T-helper 1 cell treated with Interleukin-12 subunit alpha and Interleukin-12 subunit beta and Interleukin-4 antibody, amounts not matched to agents 30 μg/mL and 1 μg/mL, for 36 hours (primary cell): ENCODE measurements around the gene MYOM1.
A peak's percentile ranks its signal among the peaks of the same experiment; 100 is the strongest.
"Not testable (repeated sequence)": the region's sequence is repeated elsewhere in the genome, so short reads cannot be mapped to it uniquely, and the experiment has no call there.

Experiments
- H3K27ac Mint-ChIP-seq: one replicate; pipeline ENCODE4 v1.8.0; 2021; ENCODE audit warnings: mild to moderate bottlenecking, mixed read lengths
- H3K27me3 Mint-ChIP-seq: one replicate; pipeline ENCODE4 v1.8.0; 2021; ENCODE audit warnings: low read depth, mixed read lengths
- H3K36me3 Mint-ChIP-seq: one replicate; pipeline ENCODE4 v1.8.0; 2021; ENCODE audit warnings: low read depth, mixed read lengths
- H3K4me1 Mint-ChIP-seq: one replicate; pipeline ENCODE4 v1.8.0; 2021; ENCODE audit warnings: low read depth, mixed read lengths
- H3K4me3 Mint-ChIP-seq: one replicate; pipeline ENCODE4 v1.8.0; 2021; ENCODE audit warnings: mild to moderate bottlenecking, moderate library complexity, mixed read lengths
- H3K9me3 Mint-ChIP-seq: one replicate; pipeline ENCODE4 v1.8.0; 2021; ENCODE audit warnings: mixed read lengths

The MYOM1 gene

GRCh38 chr18:3079653-3080052 is 140.1 kb downstream of the MYOM1 start:
- H3K4me1 Mint-ChIP-seq: peaks cover 10% of the 10 kb centered on the region
- no peak overlapping the region for H3K27ac Mint-ChIP-seq
- H3K4me3 Mint-ChIP-seq: no peak overlapping the region
- no peaks in the 10 kb centered on the region for H3K27me3 Mint-ChIP-seq
- no peaks in the 10 kb centered on the region for H3K36me3 Mint-ChIP-seq
- no peaks in the 10 kb centered on the region for H3K9me3 Mint-ChIP-seq

- no peak overlapping the region for H3K27ac Mint-ChIP-seq
- H3K9me3 Mint-ChIP-seq: no peaks in the 10 kb centered on the region
- no peaks in the 10 kb centered on the region for H3K36me3 Mint-ChIP-seq
- H3K4me3 Mint-ChIP-seq: no peak overlapping the region
- H3K27me3 Mint-ChIP-seq: no peaks in the 10 kb centered on the region
- H3K4me1 Mint-ChIP-seq: peaks cover 18% of the 10 kb centered on the region
These were observed 144.3 kb downstream of the MYOM1 start for GRCh38 chr18:3075491-3075890.

- Mint-ChIP-seq H3K27me3 (no peaks in the 10 kb centered on the region), H3K9me3 (no peaks in the 10 kb centered on the region), H3K36me3 (no peaks in the 10 kb centered on the region), H3K27ac (no peak overlapping the region), H3K4me1 (peaks cover 28% of the 10 kb centered on the region), H3K4me3 (no peak overlapping the region)
These were observed 145.7 kb downstream of the MYOM1 start for GRCh38 chr18:3074087-3074486.

GRCh38 chr18:3073353-3073752 is 146.4 kb downstream of the MYOM1 start:
- not testable (repeated sequence) for H3K4me3 Mint-ChIP-seq, H3K27me3 Mint-ChIP-seq, H3K36me3 Mint-ChIP-seq, H3K27ac Mint-ChIP-seq, H3K9me3 Mint-ChIP-seq
- H3K4me1 Mint-ChIP-seq: peaks cover 31% of the 10 kb centered on the region

- H3K36me3 Mint-ChIP-seq: no peaks in the 10 kb centered on the region
- no peak overlapping the region for H3K27ac Mint-ChIP-seq
- no peak overlapping the region for H3K4me3 Mint-ChIP-seq
- H3K9me3 Mint-ChIP-seq: no peaks in the 10 kb centered on the region
- no peaks in the 10 kb centered on the region for H3K27me3 Mint-ChIP-seq
- H3K4me1 Mint-ChIP-seq: peaks cover 45% of the 10 kb centered on the region
These were observed 148.1 kb downstream of the MYOM1 start for GRCh38 chr18:3071676-3072075.

- no peaks in the 10 kb centered on the region for H3K36me3 Mint-ChIP-seq
- no peak overlapping the region for H3K4me3 Mint-ChIP-seq
- H3K4me1 Mint-ChIP-seq: peaks cover 37% of the 10 kb centered on the region
- no peaks in the 10 kb centered on the region for H3K9me3 Mint-ChIP-seq
- H3K27me3 Mint-ChIP-seq: no peaks in the 10 kb centered on the region
- H3K27ac Mint-ChIP-seq: no peak overlapping the region
These were observed 149.9 kb downstream of the MYOM1 start for GRCh38 chr18:3069671-3070433.

- no peaks in the 10 kb centered on the region for H3K9me3 Mint-ChIP-seq
- H3K4me3 Mint-ChIP-seq: peak overlapping the region; percentile 57
- H3K27ac Mint-ChIP-seq: peak overlapping the region; percentile 76
- H3K27me3 Mint-ChIP-seq: no peaks in the 10 kb centered on the region
- H3K4me1 Mint-ChIP-seq: peaks cover 39% of the 10 kb centered on the region
- no peaks in the 10 kb centered on the region for H3K36me3 Mint-ChIP-seq
These were observed 152.0 kb downstream of the MYOM1 start for GRCh38 chr18:3067722-3068121.

- H3K27me3 Mint-ChIP-seq: no peaks in the 10 kb centered on the region
- peaks cover 37% of the 10 kb centered on the region for H3K4me1 Mint-ChIP-seq
- H3K4me3 Mint-ChIP-seq: peak overlapping the region; percentile 57
- no peaks in the 10 kb centered on the region for H3K36me3 Mint-ChIP-seq
- peak overlapping the region; percentile 76 for H3K27ac Mint-ChIP-seq
- no peaks in the 10 kb centered on the region for H3K9me3 Mint-ChIP-seq
These were observed 152.6 kb downstream of the MYOM1 start for GRCh38 chr18:3067165-3067661.

- no peaks in the 10 kb centered on the region for H3K36me3 Mint-ChIP-seq
- peak overlapping the region; percentile 12 for H3K27ac Mint-ChIP-seq
- H3K9me3 Mint-ChIP-seq: no peaks in the 10 kb centered on the region
- H3K4me1 Mint-ChIP-seq: peaks cover 44% of the 10 kb centered on the region
- H3K4me3 Mint-ChIP-seq: no peak overlapping the region
- no peaks in the 10 kb centered on the region for H3K27me3 Mint-ChIP-seq
These were observed 153.2 kb downstream of the MYOM1 start for GRCh38 chr18:3066341-3067110.

GRCh38 chr18:3063766-3064165 is 156.0 kb downstream of the MYOM1 start:
- not testable (repeated sequence) for H3K4me3 Mint-ChIP-seq, H3K9me3 Mint-ChIP-seq, H3K36me3 Mint-ChIP-seq, H3K27ac Mint-ChIP-seq, H3K27me3 Mint-ChIP-seq
- H3K4me1 Mint-ChIP-seq: peaks cover 53% of the 10 kb centered on the region

- H3K4me1 Mint-ChIP-seq: peaks cover 57% of the 10 kb centered on the region
- peaks cover 6% of the 10 kb centered on the region for H3K36me3 Mint-ChIP-seq
- no peaks in the 10 kb centered on the region for H3K27me3 Mint-ChIP-seq
- H3K9me3 Mint-ChIP-seq: no peaks in the 10 kb centered on the region
- H3K27ac Mint-ChIP-seq: peak overlapping the region; percentile 100
- peak overlapping the region; percentile 66 for H3K4me3 Mint-ChIP-seq
These were observed 156.7 kb downstream of the MYOM1 start for GRCh38 chr18:3062798-3063680.

GRCh38 chr18:3061581-3062312 is 158.0 kb downstream of the MYOM1 start:
- H3K36me3 Mint-ChIP-seq: peaks cover 6% of the 10 kb centered on the region
- H3K4me1 Mint-ChIP-seq: peaks cover 57% of the 10 kb centered on the region
- no peaks in the 10 kb centered on the region for H3K27me3 Mint-ChIP-seq
- peak overlapping the region; percentile 100 for H3K27ac Mint-ChIP-seq
- peak overlapping the region; percentile 71 for H3K4me3 Mint-ChIP-seq
- H3K9me3 Mint-ChIP-seq: no peaks in the 10 kb centered on the region

- Mint-ChIP-seq H3K27ac (peak overlapping the region; percentile 100), H3K36me3 (peaks cover 9% of the 10 kb centered on the region), H3K27me3 (no peaks in the 10 kb centered on the region), H3K4me1 (peaks cover 59% of the 10 kb centered on the region), H3K4me3 (peak overlapping the region; percentile 71), H3K9me3 (no peaks in the 10 kb centered on the region)
These were observed 158.8 kb downstream of the MYOM1 start for GRCh38 chr18:3060667-3061580.
